MG63 (cell line): ENCODE measurements around the gene TMEM242. TPM values are rescaled to one million over a fixed set of nuclear protein-coding genes. Genes with fewer than 3 reads are reported as not detected.

Experiments
- DNase-seq: peaks from one replicate; pipeline ENCODE4 v3.0.0-alpha.2; 2020
- H3K27me3 ChIP-seq: fragments of 250-450 bp; sonication (Bioruptor Pico); 2 replicates; pipeline ENCODE4 v1.5.1; 2020; ENCODE audit warnings: mild to moderate bottlenecking, moderate library complexity
- H3K36me3 ChIP-seq: fragments of 250-450 bp; sonication (Bioruptor Pico); 2 replicates; pipeline ENCODE4 v1.5.1; 2020; ENCODE audit warnings: mild to moderate bottlenecking, moderate library complexity
- H3K4me3 ChIP-seq: fragments of 250-450 bp; sonication (Bioruptor Pico); 2 replicates; pipeline ENCODE4 v1.5.1; 2020; ENCODE audit warnings: mild to moderate bottlenecking, moderate library complexity
- H3K9me3 ChIP-seq: fragments of 250-450 bp; sonication (Bioruptor Pico); 2 replicates; pipeline ENCODE4 v1.5.1; 2020; ENCODE audit warnings: mild to moderate bottlenecking, moderate library complexity
- total RNA-seq: library from RNA; depleted of rRNA; stranded (reverse); fragments of >200 nt; shearing (Covaris generic); gene quantifications from 2 replicates; pipeline ENCODE4 v1.2.3, GENCODE V29; 2014; ENCODE audit warnings: low replicate concordance

TMEM242 gene
- total RNA-seq, 1 experiment from 2014 or later, result 6.0 TPM

DNA sequence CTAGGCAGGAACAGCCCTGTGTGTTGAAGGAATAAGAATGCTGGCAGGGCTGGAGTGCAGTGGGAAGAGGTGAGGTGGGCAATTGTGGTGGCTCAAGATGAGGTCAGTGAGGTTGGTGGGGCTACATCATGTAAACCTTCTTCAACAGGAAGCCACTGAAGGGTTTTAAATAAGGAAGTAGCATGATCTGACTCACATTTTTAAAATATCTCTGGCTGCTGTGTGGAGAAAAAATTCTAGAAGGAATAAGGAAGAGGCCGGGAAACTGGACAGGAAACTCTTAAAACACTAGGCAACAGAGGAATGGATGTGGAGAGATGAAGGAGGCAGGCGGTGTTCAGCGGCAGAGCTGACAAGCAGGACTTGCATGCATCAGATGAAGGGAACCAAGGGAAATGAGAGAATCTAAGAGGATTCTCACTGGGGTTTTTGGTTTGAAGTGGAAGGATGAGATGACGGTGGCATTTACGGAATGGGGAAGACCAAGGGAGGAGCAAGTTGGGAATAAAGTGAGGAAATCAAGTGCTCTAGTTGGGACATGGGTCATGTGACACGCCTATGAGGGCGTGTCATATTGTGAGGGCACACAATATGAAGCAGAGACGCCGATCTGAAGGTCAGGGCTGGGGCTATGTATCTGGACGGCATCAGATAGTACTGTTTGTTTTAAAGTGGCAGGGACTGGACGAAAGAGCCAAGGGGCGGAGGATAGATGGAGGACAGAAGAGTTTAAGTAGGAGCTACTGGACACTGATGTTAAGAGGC, 18.2 kb downstream of the TMEM242 start:
- Histone ChIP-seq H3K4me3 (no peak overlapping the region), H3K36me3 (no peaks in the 10 kb centered on the region), H3K9me3 (no peaks in the 10 kb centered on the region), H3K27me3 (no peaks in the 10 kb centered on the region)
- no peak for DNase-seq

- DNase-seq, result no peak
- Histone ChIP-seq H3K9me3 (no peaks in the 10 kb centered on the region), H3K27me3 (no peaks in the 10 kb centered on the region), H3K36me3 (no peaks in the 10 kb centered on the region), H3K4me3 (no peak overlapping the region)
Measured at GRCh38 chr6:157302736-157303135, 20.6 kb downstream of the TMEM242 start.

GRCh38 chr6:157300436-157300835, 22.9 kb downstream of the TMEM242 start:
- no peaks in the 10 kb centered on the region for H3K9me3 ChIP-seq
- H3K4me3 ChIP-seq, result no peak overlapping the region
- no peaks in the 10 kb centered on the region for H3K36me3 ChIP-seq
- DNase-seq, result no peak
- no peaks in the 10 kb centered on the region for H3K27me3 ChIP-seq

- Histone ChIP-seq H3K27me3 (no peaks in the 10 kb centered on the region), H3K36me3 (no peaks in the 10 kb centered on the region), H3K4me3 (no peak overlapping the region), H3K9me3 (no peaks in the 10 kb centered on the region)
- DNase-seq, result no peak
Measured at GRCh38 chr6:157300006-157300405, 23.3 kb downstream of the TMEM242 start.

GRCh38 chr6:157298216-157298724, 25.0 kb downstream of the TMEM242 start:
- no peak for DNase-seq
- H3K9me3 ChIP-seq, result no peaks in the 10 kb centered on the region
- no peak overlapping the region for H3K4me3 ChIP-seq
- no peaks in the 10 kb centered on the region for H3K36me3 ChIP-seq
- H3K27me3 ChIP-seq, result no peaks in the 10 kb centered on the region

DNA sequence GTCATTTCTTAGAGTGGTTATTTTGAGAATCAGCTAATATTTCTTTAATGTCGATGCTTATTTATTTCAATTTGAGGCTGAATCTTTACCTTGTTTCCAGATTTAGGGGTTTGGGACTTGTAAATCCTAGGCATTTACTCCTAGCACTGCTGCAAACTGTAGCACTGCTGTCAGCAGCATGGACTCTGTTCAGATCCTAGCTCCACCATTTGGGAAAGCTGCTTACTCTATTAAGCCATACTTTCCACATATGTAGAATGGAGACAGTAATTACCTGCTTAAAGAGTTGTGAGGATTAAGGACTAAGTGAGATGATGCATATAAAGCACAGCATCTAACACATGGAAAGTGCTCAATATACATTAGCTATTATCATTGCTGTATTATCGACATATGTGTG, 28.7 kb downstream of the TMEM242 start:
- Histone ChIP-seq H3K27me3 (no peaks in the 10 kb centered on the region), H3K36me3 (no peaks in the 10 kb centered on the region; the same call in 1 of the 2 replicates), H3K9me3 (no peaks in the 10 kb centered on the region), H3K4me3 (no peak overlapping the region)
- DNase-seq, result no peak

DNA sequence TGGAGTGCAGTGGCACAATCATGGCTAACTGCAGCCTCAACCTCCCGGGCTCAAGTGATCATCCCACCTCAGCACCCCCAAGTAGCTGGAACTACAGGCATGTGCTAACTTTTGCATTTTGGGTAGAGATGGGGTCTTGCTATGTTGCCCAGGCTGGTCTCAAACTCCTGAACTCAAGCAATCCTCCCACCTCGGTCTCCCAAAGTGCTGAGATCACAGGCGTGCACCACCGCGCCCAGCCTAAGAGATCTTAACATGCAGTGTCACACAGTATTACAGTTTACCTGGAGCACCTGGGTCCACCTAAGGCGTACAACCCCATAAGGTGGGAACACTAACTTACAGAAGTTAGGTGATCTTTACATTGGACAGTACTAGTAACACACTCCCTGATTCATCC, 29.5 kb downstream of the TMEM242 start:
- Histone ChIP-seq H3K36me3 (no peaks in the 10 kb centered on the region; the same call in 1 of the 2 replicates), H3K4me3 (no peak overlapping the region), H3K9me3 (no peaks in the 10 kb centered on the region), H3K27me3 (no peaks in the 10 kb centered on the region)
- no peak for DNase-seq

DNA sequence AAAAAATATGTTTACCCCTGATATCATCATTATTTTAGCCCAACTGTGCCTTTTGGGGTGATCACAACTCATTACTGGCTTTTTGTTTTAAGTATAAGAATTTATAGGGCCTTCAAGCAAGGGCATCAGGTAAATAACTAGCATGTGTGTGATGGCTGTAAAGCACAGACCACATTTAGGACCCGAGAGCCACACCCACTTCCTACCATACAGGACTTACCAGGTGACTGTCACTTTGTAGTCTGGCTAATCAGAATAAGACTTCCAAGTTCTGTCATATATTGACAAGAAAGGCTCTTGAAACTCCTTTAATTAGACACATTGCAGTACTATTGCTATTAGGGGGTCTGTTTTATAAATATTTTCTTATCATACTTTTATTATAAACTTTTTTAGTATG, 31.1 kb downstream of the TMEM242 start:
- DNase-seq, result no peak
- no peaks in the 10 kb centered on the region for H3K9me3 ChIP-seq
- H3K4me3 ChIP-seq, result no peak overlapping the region
- H3K36me3 ChIP-seq, result no peaks in the 10 kb centered on the region; the same call in 1 of the 2 replicates
- no peaks in the 10 kb centered on the region for H3K27me3 ChIP-seq

DNA sequence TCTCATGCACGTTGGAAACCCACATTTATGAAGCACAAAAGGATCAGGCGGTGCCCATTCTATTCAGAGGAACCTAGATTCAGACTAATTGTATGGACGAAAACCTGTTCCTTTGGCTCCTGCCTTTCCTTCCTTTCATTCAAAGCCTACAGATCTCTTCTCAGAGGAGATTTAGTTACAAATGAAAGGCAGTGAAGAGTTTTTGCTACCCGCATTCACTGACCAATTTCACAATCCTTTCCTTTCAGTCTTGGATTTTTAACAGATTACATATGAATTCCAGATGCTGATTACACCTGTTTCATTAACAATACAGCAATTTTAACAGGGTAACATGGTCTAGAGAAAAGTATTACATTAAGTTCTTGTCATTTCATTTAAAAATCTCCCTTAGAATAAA, 32.0 kb downstream of the TMEM242 start:
- Histone ChIP-seq H3K4me3 (no peak overlapping the region), H3K27me3 (no peaks in the 10 kb centered on the region), H3K9me3 (no peaks in the 10 kb centered on the region), H3K36me3 (no peaks in the 10 kb centered on the region; the same call in 1 of the 2 replicates)
- DNase-seq, result no peak

GRCh38 chr6:157290797-157291196, 32.5 kb downstream of the TMEM242 start:
- H3K9me3 ChIP-seq, result no peaks in the 10 kb centered on the region
- no peaks in the 10 kb centered on the region for H3K27me3 ChIP-seq
- no peak overlapping the region for H3K4me3 ChIP-seq
- no peak for DNase-seq
- no peaks in the 10 kb centered on the region; the same call in 1 of the 2 replicates for H3K36me3 ChIP-seq

GRCh38 chr6:157289764-157290163, 33.6 kb downstream of the TMEM242 start:
- no peak for DNase-seq
- H3K4me3 ChIP-seq, result no peak overlapping the region
- no peaks in the 10 kb centered on the region; the same call in 1 of the 2 replicates for H3K36me3 ChIP-seq
- no peaks in the 10 kb centered on the region for H3K9me3 ChIP-seq
- H3K27me3 ChIP-seq, result no peaks in the 10 kb centered on the region

DNA sequence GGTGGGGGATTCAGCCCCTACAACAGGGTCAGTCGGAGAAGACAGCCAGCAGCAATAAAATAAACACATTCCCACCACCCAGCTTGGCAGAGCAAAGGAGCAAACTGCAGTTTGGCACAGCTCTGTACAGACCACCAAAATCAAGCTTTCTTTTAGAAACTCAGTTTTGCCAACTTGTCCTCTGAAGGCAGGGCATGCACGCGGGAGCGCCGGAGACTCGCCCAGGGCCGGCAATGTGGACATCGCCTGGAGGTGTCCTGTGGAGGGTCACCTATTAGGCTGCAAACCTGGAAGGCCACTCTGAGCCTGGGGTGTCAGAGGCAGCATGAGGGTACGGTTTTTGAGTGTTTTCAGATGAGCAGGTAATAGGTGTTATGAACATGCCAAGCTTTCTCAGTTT, 34.7 kb downstream of the TMEM242 start:
- H3K27me3 ChIP-seq, result no peaks in the 10 kb centered on the region
- no peaks in the 10 kb centered on the region; the same call in 1 of the 2 replicates for H3K36me3 ChIP-seq
- DNase-seq, result no peak
- H3K4me3 ChIP-seq, result no peak overlapping the region
- H3K9me3 ChIP-seq, result no peaks in the 10 kb centered on the region

GRCh38 chr6:157287923-157288322, 35.4 kb downstream of the TMEM242 start:
- H3K27me3 ChIP-seq, result no peaks in the 10 kb centered on the region
- no peaks in the 10 kb centered on the region for H3K9me3 ChIP-seq
- DNase-seq, result no peak
- H3K36me3 ChIP-seq, result no peaks in the 10 kb centered on the region; the same call in 1 of the 2 replicates
- H3K4me3 ChIP-seq, result no peak overlapping the region

DNA sequence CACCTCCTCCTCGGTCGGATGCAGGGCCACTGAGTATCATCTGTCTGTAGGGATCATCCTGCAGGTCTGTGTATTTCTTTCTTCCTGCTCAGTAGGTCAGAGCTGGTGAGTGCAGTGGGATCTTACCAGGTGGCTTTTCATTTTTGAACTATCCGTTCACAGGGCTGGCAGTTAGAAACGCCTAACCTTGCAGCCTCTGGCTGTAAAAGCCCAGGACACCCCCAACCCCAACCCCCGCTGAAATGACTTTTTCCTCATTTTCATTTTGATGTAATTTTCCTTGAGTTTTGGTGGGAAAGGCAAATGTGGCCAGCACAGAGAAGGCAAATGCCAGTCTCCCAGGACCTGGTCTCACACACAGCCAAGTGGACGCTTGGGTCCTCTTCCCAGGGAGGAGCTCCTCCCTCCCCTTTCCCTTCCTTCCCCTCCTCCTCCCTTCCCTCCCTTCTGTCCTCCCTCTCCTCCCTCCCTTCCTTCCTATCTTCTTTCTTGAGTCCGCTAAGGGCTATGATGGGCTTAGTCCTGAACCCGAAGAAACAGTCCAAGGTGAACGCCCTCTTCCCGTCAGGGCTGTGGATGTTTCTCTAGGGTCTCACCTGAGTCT, 36.0 kb downstream of the TMEM242 start:
- no peak for DNase-seq
- Histone ChIP-seq H3K4me3 (no peak overlapping the region), H3K9me3 (no peaks in the 10 kb centered on the region), H3K27me3 (no peaks in the 10 kb centered on the region), H3K36me3 (no peaks in the 10 kb centered on the region; the same call in 1 of the 2 replicates)

GRCh38 chr6:157285422-157285779, 37.9 kb downstream of the TMEM242 start:
- no peaks in the 10 kb centered on the region for H3K27me3 ChIP-seq

GRCh38 chr6:157284738-157285421, 38.4 kb downstream of the TMEM242 start:
- Histone ChIP-seq H3K4me3 (no peak overlapping the region), H3K9me3 (no peaks in the 10 kb centered on the region), H3K36me3 (no peaks in the 10 kb centered on the region), H3K27me3 (no peaks in the 10 kb centered on the region)
- no peak for DNase-seq

More at GRCh38 chr6:157285422-157285779, 37.9 kb downstream of the TMEM242 start:
- DNase-seq, result no peak
- no peaks in the 10 kb centered on the region for H3K9me3 ChIP-seq
- no peak overlapping the region for H3K4me3 ChIP-seq
- no peaks in the 10 kb centered on the region for H3K36me3 ChIP-seq
